ENCODE results near the gene PLXDC1. TPM values are rescaled to one million over a fixed set of nuclear protein-coding genes. Genes with fewer than 3 reads are reported as not detected.
A peak's percentile ranks its signal among the peaks of the same experiment; 100 is the strongest.

Gene PLXDC1
- total RNA-seq, 2 donors from 2014 or later, result 4.6 to 9.3 TPM

- Histone ChIP-seq H3K36me3 (no peaks in the 10 kb centered on the region), H3K27ac (no peak overlapping the region), H3K4me1 (peaks cover 0 to 12% of the 10 kb centered on the region in 2 donors), H3K9me3 (no peaks in the 10 kb centered on the region), H3K27me3 (no peaks in the 10 kb centered on the region), H3K4me3 (no peak overlapping the region)
- TF ChIP-seq, protein P1, sequence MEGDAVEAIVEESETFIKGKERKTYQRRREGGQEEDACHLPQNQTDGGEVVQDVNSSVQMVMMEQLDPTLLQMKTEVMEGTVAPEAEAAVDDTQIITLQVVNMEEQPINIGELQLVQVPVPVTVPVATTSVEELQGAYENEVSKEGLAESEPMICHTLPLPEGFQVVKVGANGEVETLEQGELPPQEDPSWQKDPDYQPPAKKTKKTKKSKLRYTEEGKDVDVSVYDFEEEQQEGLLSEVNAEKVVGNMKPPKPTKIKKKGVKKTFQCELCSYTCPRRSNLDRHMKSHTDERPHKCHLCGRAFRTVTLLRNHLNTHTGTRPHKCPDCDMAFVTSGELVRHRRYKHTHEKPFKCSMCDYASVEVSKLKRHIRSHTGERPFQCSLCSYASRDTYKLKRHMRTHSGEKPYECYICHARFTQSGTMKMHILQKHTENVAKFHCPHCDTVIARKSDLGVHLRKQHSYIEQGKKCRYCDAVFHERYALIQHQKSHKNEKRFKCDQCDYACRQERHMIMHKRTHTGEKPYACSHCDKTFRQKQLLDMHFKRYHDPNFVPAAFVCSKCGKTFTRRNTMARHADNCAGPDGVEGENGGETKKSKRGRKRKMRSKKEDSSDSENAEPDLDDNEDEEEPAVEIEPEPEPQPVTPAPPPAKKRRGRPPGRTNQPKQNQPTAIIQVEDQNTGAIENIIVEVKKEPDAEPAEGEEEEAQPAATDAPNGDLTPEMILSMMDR (IDR thresholded peaks at IDR 0.05), result no peak
- no peak for DNase-seq (ENCODE audit: low spot score)
Observed at GRCh38 chr17:39108461-39109375, 42.7 kb downstream of the PLXDC1 start.

DNA sequence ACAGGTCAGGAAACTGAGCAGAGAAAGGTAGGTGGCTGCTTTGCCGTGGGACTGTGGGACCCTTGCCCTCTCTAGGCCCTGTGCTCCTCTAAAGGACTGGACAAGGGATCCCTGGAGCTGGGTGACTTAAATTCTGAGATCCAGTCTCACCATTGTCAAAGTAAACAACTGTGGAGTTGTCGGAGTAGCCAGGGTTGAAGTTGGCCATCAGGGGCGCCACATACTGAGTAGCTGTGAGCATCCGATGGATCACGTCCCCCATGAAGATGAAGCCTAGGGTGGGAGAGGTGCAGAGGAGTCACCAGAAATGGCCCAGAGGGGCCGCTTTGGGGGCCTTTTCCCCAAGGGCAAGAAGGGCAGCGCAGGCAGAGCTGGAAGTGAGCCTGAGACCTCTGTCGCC lies 43.5 kb downstream of the PLXDC1 start:
- DNase-seq (ENCODE audit: low spot score), result no peak
- H3K4me3 ChIP-seq, result no peak overlapping the region
- H3K36me3 ChIP-seq, result no peaks in the 10 kb centered on the region
- H3K9me3 ChIP-seq, result no peaks in the 10 kb centered on the region
- H3K27me3 ChIP-seq, result no peaks in the 10 kb centered on the region
- H3K4me1 ChIP-seq, result peaks cover 0 to 12% of the 10 kb centered on the region in 2 donors
- H3K27ac ChIP-seq, result no peak overlapping the region
- TF ChIP-seq, protein P1 (IDR thresholded peaks at IDR 0.05), result no peak

- DNase-seq (ENCODE audit: low spot score), result no peak
- Histone ChIP-seq H3K4me3 (no peak overlapping the region), H3K27ac (no peak overlapping the region), H3K4me1 (peaks cover 0 to 12% of the 10 kb centered on the region in 2 donors), H3K27me3 (no peaks in the 10 kb centered on the region), H3K36me3 (no peaks in the 10 kb centered on the region), H3K9me3 (no peaks in the 10 kb centered on the region)
- TF ChIP-seq, protein P1 (IDR thresholded peaks at IDR 0.05), result no peak
Observed at GRCh38 chr17:39107155-39107554, 44.3 kb downstream of the PLXDC1 start.

- no peak overlapping the region for H3K27ac ChIP-seq
- TF ChIP-seq, protein P1 (IDR thresholded peaks at IDR 0.05), result no peak
- H3K9me3 ChIP-seq, result no peaks in the 10 kb centered on the region
- DNase-seq (ENCODE audit: low spot score), result no peak
- H3K36me3 ChIP-seq, result no peaks in the 10 kb centered on the region
- H3K27me3 ChIP-seq, result no peaks in the 10 kb centered on the region
- H3K4me3 ChIP-seq, result no peak overlapping the region
- H3K4me1 ChIP-seq, result peaks cover 0 to 12% of the 10 kb centered on the region in 2 donors
Observed at GRCh38 chr17:39105705-39106104, 45.7 kb downstream of the PLXDC1 start.

- peak overlapping the region in 1 of 2 donors; percentile 31 for H3K27ac ChIP-seq
Observed at GRCh38 chr17:39104657-39105056, 46.8 kb downstream of the PLXDC1 start.

More at GRCh38 chr17:39104657-39105056, 46.8 kb downstream of the PLXDC1 start:
- no peaks in the 10 kb centered on the region for H3K27me3 ChIP-seq
- DNase-seq (ENCODE audit: low spot score), result no peak
- no peaks in the 10 kb centered on the region for H3K36me3 ChIP-seq
- H3K9me3 ChIP-seq, result no peaks in the 10 kb centered on the region
- TF ChIP-seq, protein P1 (IDR thresholded peaks at IDR 0.05), result no peak
- H3K4me3 ChIP-seq, result no peak overlapping the region
- peaks cover 0 to 20% of the 10 kb centered on the region in 2 donors for H3K4me1 ChIP-seq
